Body of pancreas (tissue), 4 donors: ENCODE measurements around the gene KCTD2. TPM values are rescaled to one million over a fixed set of nuclear protein-coding genes. Genes with fewer than 3 reads are reported as not detected.

ENCODE experiments used
- ATAC-seq: fragments of 150-250 bp; one replicate; pipeline ENCODE4 v1.9.1; 2016
- DNase-seq, 4 donors: peaks; one replicate each; pipeline ENCODE4 v3.0.0-alpha.2; 2019
- H3K27ac ChIP-seq, 4 donors: fragments of 200-600 bp; sonication (generic); 1 replicate in 3 of 4; 2 replicates in 1 of 4; pipeline versions ENCODE4 v1.5.1 to v1.6.1; 2016 to 2019; ENCODE audit warnings: mild to moderate bottlenecking in 1 of 4, mixed read lengths in 1 of 4, moderate library complexity in 1 of 4
- H3K27me3 ChIP-seq, 2 donors: fragments of 200-600 bp; sonication (generic); one replicate each; pipeline ENCODE4 v1.6.0; 2016; ENCODE audit warnings: mild to moderate bottlenecking in 1 of 2
- H3K36me3 ChIP-seq, 2 donors: fragments of 200-600 bp; sonication (generic); replicated peaks in 1 of 2; 2 replicates each; pipeline ENCODE4 v1.5.1; 2016; ENCODE audit warnings: low read depth in 2 of 2; ENCODE audit not compliant: insufficient read depth in 1 of 2
- H3K4me1 ChIP-seq: fragments of 200-600 bp; sonication (generic); one replicate; pipeline ENCODE4 v1.6.0; 2016
- H3K4me3 ChIP-seq, 2 donors: fragments of 200-600 bp; sonication (generic); 1 replicate in 1 of 2; 2 replicates in 1 of 2; pipeline ENCODE4 v1.5.1; 2016 to 2019
- H3K9me3 ChIP-seq, 3 donors: fragments of 200-600 bp; sonication (generic); 1 replicate in 2 of 3; 2 replicates in 1 of 3; pipeline ENCODE4 v1.5.1; 2016
- POLR2A ChIP-seq, 3 donors: fragments of 450-650 bp; IDR thresholded peaks; one replicate each; pipeline ENCODE4 v1.6.1; 2016; ENCODE audit warnings: antibody characterized with exemption in 3 of 3, mild to moderate bottlenecking in 2 of 3
- WGBS, 2 donors: methylation state at CpG; one replicate each; pipeline ENCODE4 v1.1.5; 2017; 5-methylcytosine and 5-hydroxymethylcytosine counted together
- intact Hi-C: fragments of 100-400 bp; cut with DNase I; formaldehyde crosslinking; loops from one replicate; pipeline ENCODE4 v1.15.1; 2023
- total RNA-seq, 2 donors: library from RNA; depleted of rRNA; stranded (reverse); fragments of >200 nt; gene quantifications; one replicate each; pipeline ENCODE4 v1.1.0, GENCODE V29; 2016
- TF ChIP-seq, protein P1 (sequence below), 7 experiments: fragments of 450-650 bp in 4 of 7; fragments of 200-600 bp in 3 of 7; sonication (generic) in 3 of 7; IDR thresholded peaks; one replicate each; pipeline ENCODE4 v1.5.1; 2016 to 2019; ENCODE audit warnings: antibody characterized with exemption in 7 of 7

KCTD2 gene
- total RNA-seq, 2 donors from 2014 or later = 11.2 to 12.7 TPM

DNA sequence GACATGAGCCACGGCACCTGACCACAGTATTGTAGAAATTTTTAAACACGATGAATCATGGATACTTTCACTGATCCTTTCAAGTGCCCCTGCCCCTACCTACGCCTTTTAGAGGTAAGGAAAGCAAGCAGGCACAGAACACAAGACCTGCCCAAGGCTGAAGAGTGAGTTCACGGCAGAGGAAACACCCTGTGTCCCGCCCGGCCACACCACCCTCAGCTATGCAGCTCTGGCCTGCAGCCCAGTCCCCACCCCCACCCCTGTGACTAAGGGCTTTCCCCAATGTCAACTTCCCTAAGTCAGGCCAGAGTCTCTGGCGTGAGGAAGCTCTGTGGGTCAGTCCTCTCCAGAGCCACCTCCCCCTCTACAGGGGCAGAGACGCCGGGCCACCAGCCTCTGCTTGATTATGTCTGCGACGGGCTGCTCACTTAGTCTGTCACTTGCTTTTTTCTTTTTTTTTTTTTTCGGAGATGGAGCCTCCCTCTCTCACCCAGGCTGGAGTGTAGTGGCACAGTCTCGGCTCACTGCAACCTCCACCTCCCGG lies 49.1 kb downstream of the KCTD2 start:
- Histone ChIP-seq H3K27me3 (no peaks in the 10 kb centered on the region), H3K9me3 (no peaks in the 10 kb centered on the region), H3K27ac (peak overlapping the region; percentile 55 to 81 (median 70)), H3K4me1 (peaks cover 34% of the 10 kb centered on the region), H3K4me3 (no peak overlapping the region), H3K36me3 (no peaks in the 10 kb centered on the region)
- ATAC-seq (peak; percentile 94), DNase-seq (peak; percentile 71 to 90 (median 82))
- intact Hi-C loops = no loop called here
- WGBS, 2 donors = 31 to 34% methylated on average over 14 of the region's 14 CpGs
- no peak for TF ChIP-seq POLR2A (IDR thresholded peaks at IDR 0.05)
- TF ChIP-seq, protein P1, sequence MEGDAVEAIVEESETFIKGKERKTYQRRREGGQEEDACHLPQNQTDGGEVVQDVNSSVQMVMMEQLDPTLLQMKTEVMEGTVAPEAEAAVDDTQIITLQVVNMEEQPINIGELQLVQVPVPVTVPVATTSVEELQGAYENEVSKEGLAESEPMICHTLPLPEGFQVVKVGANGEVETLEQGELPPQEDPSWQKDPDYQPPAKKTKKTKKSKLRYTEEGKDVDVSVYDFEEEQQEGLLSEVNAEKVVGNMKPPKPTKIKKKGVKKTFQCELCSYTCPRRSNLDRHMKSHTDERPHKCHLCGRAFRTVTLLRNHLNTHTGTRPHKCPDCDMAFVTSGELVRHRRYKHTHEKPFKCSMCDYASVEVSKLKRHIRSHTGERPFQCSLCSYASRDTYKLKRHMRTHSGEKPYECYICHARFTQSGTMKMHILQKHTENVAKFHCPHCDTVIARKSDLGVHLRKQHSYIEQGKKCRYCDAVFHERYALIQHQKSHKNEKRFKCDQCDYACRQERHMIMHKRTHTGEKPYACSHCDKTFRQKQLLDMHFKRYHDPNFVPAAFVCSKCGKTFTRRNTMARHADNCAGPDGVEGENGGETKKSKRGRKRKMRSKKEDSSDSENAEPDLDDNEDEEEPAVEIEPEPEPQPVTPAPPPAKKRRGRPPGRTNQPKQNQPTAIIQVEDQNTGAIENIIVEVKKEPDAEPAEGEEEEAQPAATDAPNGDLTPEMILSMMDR (IDR thresholded peaks at IDR 0.05) = no peak

DNA sequence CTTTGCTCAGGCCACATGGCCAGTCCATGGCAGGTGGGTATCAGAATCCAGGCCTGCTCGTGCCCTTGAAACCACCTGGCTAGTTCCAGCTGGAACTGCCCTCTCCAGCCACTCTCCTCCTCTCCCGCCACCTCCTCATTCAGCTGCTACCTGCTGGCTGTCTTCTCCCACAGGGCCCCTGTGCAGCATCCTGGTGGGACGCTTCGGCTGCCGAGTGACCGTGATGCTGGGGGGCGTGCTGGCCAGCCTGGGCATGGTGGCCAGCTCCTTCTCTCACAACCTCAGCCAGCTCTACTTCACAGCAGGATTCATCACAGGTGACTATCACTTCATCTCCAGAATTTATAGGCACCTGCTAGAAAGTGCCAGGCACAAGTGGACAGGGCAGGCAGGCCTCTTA lies 50.8 kb downstream of the KCTD2 start:
- no peaks in the 10 kb centered on the region for H3K9me3 ChIP-seq
- DNase-seq (peak in 1 of 4 donors; percentile 38), ATAC-seq (no peak)
- no peaks in the 10 kb centered on the region for H3K36me3 ChIP-seq
- WGBS, 2 donors = 70 to 72% methylated on average over 6 to 7 of the region's 7 CpGs
- intact Hi-C loops = no loop called here
- H3K27me3 ChIP-seq = no peaks in the 10 kb centered on the region
- H3K4me3 ChIP-seq = no peak overlapping the region
- peaks cover 24% of the 10 kb centered on the region for H3K4me1 ChIP-seq
- TF ChIP-seq, protein P1 (IDR thresholded peaks at IDR 0.05) = no peak
- no peak for TF ChIP-seq POLR2A (IDR thresholded peaks at IDR 0.05)
- H3K27ac ChIP-seq = no peak overlapping the region

DNA sequence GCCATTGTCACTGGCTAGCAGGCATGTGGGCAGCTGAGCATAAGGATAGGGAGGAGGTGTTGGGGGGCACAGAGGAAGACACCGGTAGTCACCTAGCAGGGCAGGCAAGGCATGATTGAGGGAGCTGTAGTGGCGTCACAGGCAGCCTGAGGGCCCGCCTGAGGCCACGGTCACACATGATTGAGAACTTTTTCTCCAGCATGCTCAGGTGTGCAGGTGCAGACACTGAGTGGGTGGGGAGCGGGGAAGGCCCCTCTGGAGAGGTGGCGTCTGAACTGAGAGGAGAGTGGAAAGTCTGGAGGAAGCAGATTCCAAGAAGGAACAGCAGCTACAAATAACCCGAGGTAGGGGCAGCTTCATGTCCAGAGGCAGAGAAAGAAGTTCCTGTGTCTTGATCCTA lies 51.8 kb downstream of the KCTD2 start:
- Histone ChIP-seq H3K4me3 (no peak overlapping the region), H3K4me1 (peaks cover 14% of the 10 kb centered on the region), H3K27me3 (no peaks in the 10 kb centered on the region), H3K27ac (no peak overlapping the region), H3K36me3 (no peaks in the 10 kb centered on the region), H3K9me3 (no peaks in the 10 kb centered on the region)
- intact Hi-C loops = no loop called here
- WGBS, 2 donors = 86 to 88% methylated on average over 7 of the region's 7 CpGs
- no peak for ATAC-seq
- no peak for TF ChIP-seq POLR2A (IDR thresholded peaks at IDR 0.05)
- TF ChIP-seq, protein P1 (IDR thresholded peaks at IDR 0.05) = no peak
- DNase-seq = no peak

DNA sequence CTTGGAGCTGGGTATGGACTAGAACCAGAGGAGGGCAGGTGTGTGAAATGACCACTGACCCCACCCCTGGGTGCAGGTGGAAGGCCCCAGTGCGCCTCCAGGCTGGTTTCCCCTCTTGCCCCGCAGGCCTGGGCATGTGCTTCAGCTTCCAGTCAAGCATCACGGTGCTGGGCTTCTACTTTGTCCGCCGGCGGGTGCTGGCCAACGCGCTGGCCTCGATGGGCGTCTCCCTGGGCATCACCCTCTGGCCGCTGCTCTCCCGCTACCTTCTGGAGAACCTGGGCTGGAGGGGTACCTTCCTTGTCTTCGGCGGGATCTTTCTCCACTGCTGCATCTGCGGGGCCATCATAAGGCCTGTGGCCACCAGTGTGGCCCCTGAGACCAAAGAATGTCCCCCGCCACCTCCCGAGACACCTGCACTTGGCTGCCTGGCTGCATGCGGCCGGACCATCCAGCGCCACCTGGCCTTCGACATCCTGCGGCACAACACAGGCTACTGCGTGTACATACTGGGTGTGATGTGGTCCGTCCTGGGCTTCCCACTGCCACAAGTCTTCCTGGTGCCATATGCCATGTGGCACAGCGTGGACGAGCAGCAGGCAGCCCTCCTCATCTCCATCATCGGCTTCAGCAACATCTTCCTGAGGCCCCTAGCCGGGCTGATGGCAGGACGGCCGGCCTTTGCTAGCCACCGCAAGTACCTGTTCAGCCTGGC lies 53.0 kb downstream of the KCTD2 start:
- H3K27ac ChIP-seq = no peak overlapping the region
- TF ChIP-seq, protein P1 (IDR thresholded peaks at IDR 0.05) = no peak
- TF ChIP-seq POLR2A (IDR thresholded peaks at IDR 0.05) = no peak
- DNase-seq = no peak
- no peaks in the 10 kb centered on the region for H3K9me3 ChIP-seq
- no peak overlapping the region for H3K4me3 ChIP-seq
- ATAC-seq = no peak
- H3K36me3 ChIP-seq = no peaks in the 10 kb centered on the region
- H3K4me1 ChIP-seq = peaks cover 16% of the 10 kb centered on the region
- intact Hi-C loops = no loop called here
- no peaks in the 10 kb centered on the region for H3K27me3 ChIP-seq
- WGBS, 2 donors = 91 to 94% methylated on average over 19 to 29 of the region's 31 CpGs
